HL-60 (cell line): ENCODE measurements around the gene SPATA16.

ENCODE experiments used
- DNase-seq, 2 experiments: peaks; one replicate each; pipeline ENCODE4 v3.0.0-alpha.2; 2010 to 2020; ENCODE audit warnings: low read depth in 1 of 2, low spot score in 1 of 2
- H3K27ac ChIP-seq: fragments of 250-450 bp; sonication (Bioruptor Pico); replicated peaks from 2 replicates; pipeline ENCODE4 v1.5.1; 2020; ENCODE audit warnings: mild to moderate bottlenecking, moderate library complexity
- H3K27me3 ChIP-seq: fragments of 250-450 bp; sonication (Bioruptor Pico); 2 replicates; pipeline ENCODE4 v1.5.1; 2021; ENCODE audit warnings: mild to moderate bottlenecking, moderate library complexity; ENCODE audit not compliant: insufficient read depth, poor library complexity, severe bottlenecking
- H3K4me3 ChIP-seq: replicated peaks from 2 replicates; pipeline ENCODE4 v1.5.1; 2011; ENCODE audit warnings: mild to moderate bottlenecking, control low read depth, low read length; ENCODE audit not compliant: insufficient read depth
- CTCF ChIP-seq: IDR thresholded peaks from one replicate; pipeline ENCODE4 v1.5.1; 2011; ENCODE audit warnings: low read length, control low read depth, inconsistent platforms; ENCODE audit not compliant: insufficient read depth
- GABPA ChIP-seq: IDR thresholded peaks from 2 replicates; pipeline ENCODE4 v1.6.1; 2012; ENCODE audit warnings: low read depth
- POLR2AphosphoS5 ChIP-seq: IDR thresholded peaks from 2 replicates; pipeline ENCODE4 v1.6.1; 2012; ENCODE audit warnings: low read depth
- REST ChIP-seq: IDR thresholded peaks from 2 replicates; pipeline ENCODE4 v1.6.1; 2012; ENCODE audit warnings: low read depth; ENCODE audit not compliant: insufficient replicate concordance
- SPI1 ChIP-seq: IDR thresholded peaks from 2 replicates; pipeline ENCODE4 v1.6.1; 2012; ENCODE audit warnings: low read depth, mild to moderate bottlenecking, borderline replicate concordance

The SPATA16 gene

GRCh38 chr3:173004681-173005080, 136.4 kb downstream of the SPATA16 start:
- TF ChIP-seq POLR2AphosphoS5 (no peak), CTCF (no peak), REST (no peak), SPI1 (no peak), GABPA (no peak)
- no peak for DNase-seq
- H3K27me3 ChIP-seq, result no peaks in the 10 kb centered on the region
- H3K4me3 ChIP-seq, result no peak overlapping the region
- H3K27ac ChIP-seq, result no peak overlapping the region

GRCh38 chr3:173003956-173004355, 137.1 kb downstream of the SPATA16 start:
- Histone ChIP-seq H3K27ac (no peak overlapping the region), H3K4me3 (no peak overlapping the region), H3K27me3 (no peaks in the 10 kb centered on the region)
- no peak for TF ChIP-seq SPI1
- TF ChIP-seq POLR2AphosphoS5, result no peak
- TF ChIP-seq GABPA, result no peak
- TF ChIP-seq CTCF, result no peak
- no peak for TF ChIP-seq REST
- no peak for DNase-seq

- TF ChIP-seq CTCF, result no peak
- no peak for TF ChIP-seq SPI1
- TF ChIP-seq POLR2AphosphoS5, result no peak
- no peak for TF ChIP-seq REST
- no peak for TF ChIP-seq GABPA
- DNase-seq, result no peak
- no peak overlapping the region for H3K27ac ChIP-seq
Measured at GRCh38 chr3:173003471-173003870, 137.6 kb downstream of the SPATA16 start.

More at GRCh38 chr3:173003471-173003870, 137.6 kb downstream of the SPATA16 start:
- Histone ChIP-seq H3K4me3 (no peak overlapping the region), H3K27me3 (no peaks in the 10 kb centered on the region)
